ENCODE measurements around the gene DPH7.

Gene DPH7

DNA sequence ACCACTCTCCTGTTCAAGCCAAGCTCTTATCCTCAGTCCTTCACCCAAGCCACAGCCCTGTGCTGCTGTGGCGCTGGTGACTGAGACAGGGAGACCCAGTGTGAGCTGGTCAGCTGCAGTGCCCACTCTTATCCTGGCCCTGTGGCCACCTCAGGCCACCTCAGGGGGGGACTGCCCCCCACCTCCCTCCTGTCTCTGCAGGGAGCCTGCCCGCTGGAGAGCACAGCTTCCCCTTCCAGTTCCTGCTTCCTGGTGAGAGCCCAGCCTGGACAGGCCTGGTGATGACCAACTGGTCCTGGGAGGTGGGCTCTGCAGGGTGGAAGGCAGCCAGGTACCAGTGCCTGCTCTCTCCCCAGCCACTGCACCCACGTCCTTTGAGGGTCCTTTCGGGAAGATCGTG, 34.5 kb upstream of the DPH7 start:
- no peak for DNase-seq (ENCODE audit: low read depth)
- TF ChIP-seq, protein P1, sequence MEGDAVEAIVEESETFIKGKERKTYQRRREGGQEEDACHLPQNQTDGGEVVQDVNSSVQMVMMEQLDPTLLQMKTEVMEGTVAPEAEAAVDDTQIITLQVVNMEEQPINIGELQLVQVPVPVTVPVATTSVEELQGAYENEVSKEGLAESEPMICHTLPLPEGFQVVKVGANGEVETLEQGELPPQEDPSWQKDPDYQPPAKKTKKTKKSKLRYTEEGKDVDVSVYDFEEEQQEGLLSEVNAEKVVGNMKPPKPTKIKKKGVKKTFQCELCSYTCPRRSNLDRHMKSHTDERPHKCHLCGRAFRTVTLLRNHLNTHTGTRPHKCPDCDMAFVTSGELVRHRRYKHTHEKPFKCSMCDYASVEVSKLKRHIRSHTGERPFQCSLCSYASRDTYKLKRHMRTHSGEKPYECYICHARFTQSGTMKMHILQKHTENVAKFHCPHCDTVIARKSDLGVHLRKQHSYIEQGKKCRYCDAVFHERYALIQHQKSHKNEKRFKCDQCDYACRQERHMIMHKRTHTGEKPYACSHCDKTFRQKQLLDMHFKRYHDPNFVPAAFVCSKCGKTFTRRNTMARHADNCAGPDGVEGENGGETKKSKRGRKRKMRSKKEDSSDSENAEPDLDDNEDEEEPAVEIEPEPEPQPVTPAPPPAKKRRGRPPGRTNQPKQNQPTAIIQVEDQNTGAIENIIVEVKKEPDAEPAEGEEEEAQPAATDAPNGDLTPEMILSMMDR (IDR thresholded peaks at IDR 0.05; ENCODE audit: control insufficient read depth, extremely low read depth, insufficient read depth) = no peak
- no peak overlapping the region for H3K4me3 ChIP-seq (ENCODE audit: low read depth, low read length)

DNA sequence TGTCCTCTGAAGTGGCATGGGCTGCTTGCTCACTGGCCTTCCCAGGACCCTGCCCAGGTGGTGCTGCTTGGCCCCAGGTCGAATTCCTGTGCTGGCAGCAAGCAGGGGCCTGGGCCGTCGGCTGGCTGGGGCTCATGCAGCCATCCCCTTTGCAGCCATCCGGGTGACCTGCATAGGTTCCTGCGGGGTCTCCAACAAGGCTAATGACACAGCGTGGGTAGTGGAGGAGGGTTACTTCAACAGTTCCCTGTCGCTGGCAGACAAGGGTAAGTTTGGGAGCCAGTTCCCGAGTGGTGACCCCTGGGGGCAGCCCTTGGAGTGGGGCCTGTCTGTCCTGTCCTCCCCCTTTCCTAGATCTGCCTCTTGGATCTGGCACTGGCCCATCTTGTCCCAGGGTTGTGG, 34.0 kb upstream of the DPH7 start:
- H3K4me3 ChIP-seq (ENCODE audit: low read depth, low read length) = peak overlapping the region; percentile 19; the same call in 1 of the 2 replicates
- DNase-seq (ENCODE audit: low read depth) = no peak
- TF ChIP-seq, protein P1 (IDR thresholded peaks at IDR 0.05; ENCODE audit: control insufficient read depth, extremely low read depth, insufficient read depth) = no peak

DNA sequence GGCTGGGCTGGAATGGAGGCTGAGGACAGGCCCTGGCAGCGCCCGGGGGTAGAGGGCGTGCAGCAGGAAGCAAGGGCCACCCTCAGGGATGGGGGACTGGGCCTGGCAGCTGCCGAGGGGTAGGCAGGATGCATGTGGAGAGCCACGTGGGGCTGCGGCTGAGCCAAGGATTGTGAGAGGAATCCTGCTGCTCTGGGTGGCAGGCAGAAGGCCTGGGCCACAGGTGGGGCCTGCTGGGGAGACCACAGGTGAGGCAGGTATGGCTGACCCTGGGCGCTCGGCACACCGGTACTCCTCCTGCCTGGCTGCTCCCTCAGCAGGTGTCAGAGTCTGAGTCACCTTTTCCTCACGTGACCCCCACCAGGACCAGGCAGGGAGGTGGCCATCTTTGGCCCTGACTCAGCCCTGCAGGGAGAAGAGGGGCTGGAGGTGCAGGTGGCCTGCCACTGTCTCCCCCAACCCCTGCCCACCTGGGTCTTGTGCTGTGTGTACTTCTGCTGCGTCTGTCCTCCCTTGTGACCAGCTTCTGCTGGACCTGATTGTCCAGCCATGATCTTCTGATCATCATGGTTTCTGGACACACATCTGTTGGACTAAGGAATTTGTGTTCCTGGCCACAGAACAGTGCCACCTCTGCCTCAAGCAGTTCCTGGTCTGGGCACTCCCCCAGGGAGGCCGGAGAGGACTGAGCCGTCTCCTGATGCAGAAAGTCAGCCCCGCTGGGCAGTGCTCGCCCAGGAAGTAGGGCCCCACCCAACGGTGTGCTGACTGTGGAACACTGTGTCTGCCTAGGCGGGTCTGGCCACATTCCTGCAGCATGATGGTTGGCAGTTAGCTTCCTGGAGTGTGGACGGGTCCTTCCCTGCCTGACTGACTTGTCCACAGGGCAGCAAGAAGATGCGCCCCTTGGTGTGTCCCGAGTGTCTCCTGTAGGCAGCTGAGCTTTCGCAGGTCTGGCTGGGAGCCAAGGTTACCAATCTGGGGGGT, 33.2 kb upstream of the DPH7 start:
- peak overlapping the region; percentile 19; the same call in 1 of the 2 replicates for H3K4me3 ChIP-seq (ENCODE audit: low read depth, low read length)
- TF ChIP-seq, protein P1 (IDR thresholded peaks at IDR 0.05; ENCODE audit: control insufficient read depth, extremely low read depth, insufficient read depth) = peak; percentile 17; the same call in 1 of the 2 replicates
- peak; percentile 96 for DNase-seq (ENCODE audit: low read depth)

DNA sequence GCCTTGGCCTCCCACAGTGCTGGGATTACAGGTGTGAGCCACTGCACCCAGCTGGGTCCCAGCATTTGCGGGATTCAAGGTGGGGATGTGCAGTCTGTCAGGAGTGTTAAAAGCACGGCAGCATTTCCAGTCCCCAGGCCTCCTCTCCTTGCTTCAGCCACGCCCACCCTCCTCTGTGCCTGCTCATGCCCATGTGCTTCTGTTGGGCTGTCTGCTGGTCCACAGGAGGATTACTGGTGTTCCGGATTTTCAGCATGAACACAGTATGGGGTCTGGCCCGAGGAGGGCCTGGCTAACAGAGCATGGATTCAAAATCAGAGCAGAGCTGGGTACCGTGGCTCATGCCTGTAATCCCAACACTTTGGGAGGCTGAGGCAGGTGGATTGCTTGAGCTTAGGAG, 32.2 kb upstream of the DPH7 start:
- TF ChIP-seq, protein P1 (IDR thresholded peaks at IDR 0.05; ENCODE audit: control insufficient read depth, extremely low read depth, insufficient read depth) = no peak
- H3K4me3 ChIP-seq (ENCODE audit: low read depth, low read length) = no peak overlapping the region
- no peak for DNase-seq (ENCODE audit: low read depth)

DNA sequence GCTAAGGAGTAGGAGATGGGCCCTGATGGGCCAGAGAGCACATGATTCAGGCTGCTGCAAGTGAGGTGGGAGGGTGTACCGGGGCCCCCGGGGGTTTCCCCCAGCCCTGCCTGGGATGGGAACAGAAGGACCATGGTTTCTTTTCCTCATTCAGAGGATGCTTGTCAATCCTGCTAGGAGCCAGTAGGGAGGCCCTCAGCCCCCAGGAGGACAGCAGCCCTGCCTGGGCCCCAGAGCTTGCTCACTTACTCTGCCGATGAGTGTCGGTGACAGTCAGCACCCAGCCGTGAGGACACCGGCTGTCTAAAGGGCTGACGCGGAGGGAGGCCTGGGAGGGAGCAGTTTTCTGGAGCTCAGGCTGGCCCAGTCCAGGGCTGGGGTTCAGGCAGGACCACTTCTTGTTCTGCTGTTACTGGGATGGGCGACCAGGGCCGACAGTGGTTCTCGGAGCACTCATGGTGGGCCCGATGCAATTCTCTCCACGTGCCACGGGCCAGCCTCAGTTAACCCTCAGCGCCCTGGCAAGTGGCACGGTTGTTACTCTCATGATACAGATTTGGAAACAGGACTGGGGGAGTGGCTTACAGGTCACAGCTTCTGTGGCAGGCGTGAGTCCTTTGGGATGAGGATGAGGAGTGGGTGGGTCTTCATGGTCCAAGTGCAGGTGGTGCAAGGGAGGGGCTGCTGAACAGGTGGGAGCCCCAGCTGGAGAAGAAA, 28.6 kb upstream of the DPH7 start:
- H3K4me3 ChIP-seq (ENCODE audit: low read depth, low read length) = peak overlapping the region; percentile 72
- TF ChIP-seq, protein P1 (IDR thresholded peaks at IDR 0.05; ENCODE audit: control insufficient read depth, extremely low read depth, insufficient read depth) = no peak
- DNase-seq (ENCODE audit: low read depth) = no peak

DNA sequence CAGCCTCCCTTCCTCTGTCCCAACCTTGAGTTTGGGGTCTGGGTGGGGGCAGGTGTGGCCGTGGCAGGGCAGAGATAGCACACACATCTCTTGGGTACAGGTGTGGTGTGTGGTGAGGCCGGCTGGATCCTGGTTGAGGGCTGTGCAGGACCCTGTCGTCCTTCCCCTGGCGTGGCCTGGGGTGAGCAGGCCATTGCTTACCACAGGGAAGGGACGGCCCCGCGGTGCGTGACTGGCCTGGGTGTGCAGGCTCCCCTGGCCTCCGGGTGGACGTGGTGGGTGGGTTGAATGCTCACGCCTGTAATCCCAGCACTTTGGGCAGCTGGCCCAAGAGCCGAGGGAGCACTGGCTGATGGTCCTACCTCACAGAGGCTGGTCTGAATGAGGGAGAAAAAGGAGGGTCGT, 28.0 kb upstream of the DPH7 start:
- H3K4me3 ChIP-seq (ENCODE audit: low read depth, low read length) = peak overlapping the region; percentile 72
- TF ChIP-seq, protein P1 (IDR thresholded peaks at IDR 0.05; ENCODE audit: control insufficient read depth, extremely low read depth, insufficient read depth) = no peak
- DNase-seq (ENCODE audit: low read depth) = no peak

Measured in LNCaP clone FGC (cell line).